ENCODE results near the gene FIBIN. TPM values are rescaled to one million over a fixed set of nuclear protein-coding genes. Genes with fewer than 3 reads are reported as not detected.
A peak's percentile ranks its signal among the peaks of the same experiment; 100 is the strongest.

The FIBIN gene
- total RNA-seq, 1 donor from 2014 or later: 8.9 TPM

DNA sequence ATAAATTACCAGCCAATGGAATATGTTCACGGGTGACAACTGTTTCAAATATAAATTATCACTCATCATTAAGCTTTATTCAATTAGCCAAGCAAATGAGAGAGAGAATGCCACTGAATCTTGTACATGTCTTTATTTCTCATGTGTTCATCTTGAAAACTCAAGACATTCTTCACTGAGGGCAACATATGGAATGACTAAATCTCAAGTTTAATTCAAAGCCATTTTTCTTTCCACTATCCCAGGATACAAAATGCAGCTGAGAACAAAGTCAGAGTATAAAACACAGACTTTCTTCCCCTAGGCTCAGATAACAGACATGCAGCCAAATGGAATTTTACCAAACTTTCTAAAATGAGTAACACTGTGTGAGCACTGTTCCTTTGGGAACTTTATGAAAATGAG lies 34.7 kb downstream of the FIBIN start:
- no peak overlapping the region for H3K4me3 Mint-ChIP-seq
- TF ChIP-seq CTCF (IDR thresholded peaks at IDR 0.05; ENCODE audit: unreplicated experiment): no peak
- H3K36me3 Mint-ChIP-seq: no peaks in the 10 kb centered on the region
- no peaks in the 10 kb centered on the region for H3K9me3 Mint-ChIP-seq
- H3K27me3 Mint-ChIP-seq (ENCODE audit: low read depth): peaks cover 11% of the 10 kb centered on the region
- H3K4me1 Mint-ChIP-seq: peaks cover 22% of the 10 kb centered on the region
- H3K27ac Mint-ChIP-seq: peak overlapping the region; percentile 31
- DNase-seq (ENCODE audit: low spot score in 2 of 2, unreplicated experiment in 2 of 2): no peak

- TF ChIP-seq CTCF (IDR thresholded peaks at IDR 0.05; ENCODE audit: unreplicated experiment): no peak
- H3K4me1 Mint-ChIP-seq: peaks cover 13% of the 10 kb centered on the region
- no peak overlapping the region for H3K4me3 Mint-ChIP-seq
- no peak for DNase-seq (ENCODE audit: low spot score in 2 of 2, unreplicated experiment in 2 of 2)
- peaks cover 10% of the 10 kb centered on the region for H3K27me3 Mint-ChIP-seq (ENCODE audit: low read depth)
- peaks cover 13% of the 10 kb centered on the region for H3K9me3 Mint-ChIP-seq
- no peak overlapping the region for H3K27ac Mint-ChIP-seq
- H3K36me3 Mint-ChIP-seq: peaks cover 6% of the 10 kb centered on the region
These were observed 36.1 kb downstream of the FIBIN start for GRCh38 chr11:27029966-27030365.

DNA sequence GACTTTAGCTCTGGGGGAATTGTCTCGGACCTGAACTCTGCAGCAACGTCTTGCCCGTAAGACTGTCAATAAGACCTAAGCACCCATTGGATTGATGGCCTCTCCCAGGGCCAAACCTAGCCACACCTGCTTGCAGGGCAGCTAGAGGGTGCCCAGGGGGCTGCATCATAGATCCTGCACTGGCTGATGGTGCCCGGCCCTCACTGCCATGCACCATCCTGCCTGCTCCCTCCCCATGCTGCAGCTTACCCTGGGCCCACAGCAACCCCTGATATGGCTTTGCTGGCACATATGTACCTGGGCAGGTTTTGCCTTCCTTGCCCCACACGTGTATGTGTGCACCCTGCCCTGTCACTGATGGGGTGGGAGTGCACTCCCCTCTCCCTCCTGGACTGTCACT lies 37.8 kb downstream of the FIBIN start:
- Mint-ChIP-seq H3K4me3 (no peak overlapping the region), H3K27ac (no peak overlapping the region), H3K9me3 (peaks cover 31% of the 10 kb centered on the region), H3K36me3 (peaks cover 6% of the 10 kb centered on the region), H3K4me1 (peaks cover 10% of the 10 kb centered on the region), H3K27me3 (ENCODE audit: low read depth) (peaks cover 5% of the 10 kb centered on the region)
- no peak for TF ChIP-seq CTCF (IDR thresholded peaks at IDR 0.05; ENCODE audit: unreplicated experiment)
- no peak for DNase-seq (ENCODE audit: low spot score in 2 of 2, unreplicated experiment in 2 of 2)

GRCh38 chr11:27039873-27040272 lies 46.0 kb downstream of the FIBIN start:
- H3K27me3 Mint-ChIP-seq (ENCODE audit: low read depth): peaks cover under 1% of the 10 kb centered on the region
- peaks cover 53% of the 10 kb centered on the region for H3K9me3 Mint-ChIP-seq
- no peak for DNase-seq (ENCODE audit: low spot score in 2 of 2, unreplicated experiment in 2 of 2)
- peaks cover 3% of the 10 kb centered on the region for H3K4me1 Mint-ChIP-seq
- H3K27ac Mint-ChIP-seq: no peak overlapping the region
- no peak overlapping the region for H3K4me3 Mint-ChIP-seq
- peaks cover 14% of the 10 kb centered on the region for H3K36me3 Mint-ChIP-seq
- no peak for TF ChIP-seq CTCF (IDR thresholded peaks at IDR 0.05; ENCODE audit: unreplicated experiment)

GRCh38 chr11:27040302-27041115 lies 46.6 kb downstream of the FIBIN start, which contains the start of gene BBOX1:
BBOX1 (plus strand) TSS chr11:27040815; CDS start chr11:27055431, 14,616 bp downstream.
- Mint-ChIP-seq H3K4me3 (no peak within 1 kb of the TSS), H3K27me3 (ENCODE audit: low read depth) (no peaks in the 10 kb centered on the region), H3K4me1 (peaks cover 3% of the 10 kb centered on the region), H3K36me3 (peaks cover 16% of the 10 kb centered on the region), H3K27ac (no peak within 1 kb of the TSS), H3K9me3 (peaks cover 52% of the 10 kb centered on the region)
- TF ChIP-seq CTCF (IDR thresholded peaks at IDR 0.05; ENCODE audit: unreplicated experiment): no peak
- DNase-seq (ENCODE audit: low spot score in 2 of 2, unreplicated experiment in 2 of 2): no peak
